Stimulated activated naive CD8-positive, alpha-beta T cell treated with anti-CD3 and anti-CD28 coated beads, Interleukin-15, Interleukin-2, amounts not matched to agents 100 ng/mL and 50 ng/mL, for 24 hours (primary cell): ENCODE data around the gene RALGPS2.

ENCODE experiments used
- H3K27ac Mint-ChIP-seq: one replicate; pipeline ENCODE4 v1.8.0; 2021; ENCODE audit warnings: mild to moderate bottlenecking, mixed read lengths
- H3K27me3 Mint-ChIP-seq: one replicate; pipeline ENCODE4 v1.8.0; 2021; ENCODE audit warnings: mixed read lengths
- H3K36me3 Mint-ChIP-seq: one replicate; pipeline ENCODE4 v1.8.0; 2021; ENCODE audit warnings: low read depth, mixed read lengths
- H3K4me1 Mint-ChIP-seq: one replicate; pipeline ENCODE4 v1.8.0; 2021; ENCODE audit warnings: low read depth, mixed read lengths
- H3K4me3 Mint-ChIP-seq: one replicate; pipeline ENCODE4 v1.8.0; 2021; ENCODE audit warnings: mild to moderate bottlenecking, mixed read lengths
- H3K9me3 Mint-ChIP-seq: one replicate; pipeline ENCODE4 v1.8.0; 2021; ENCODE audit warnings: mixed read lengths

Gene RALGPS2

GRCh38 chr1:178724728-178725465 lies at the start of gene RALGPS2:
Gene RALGPS2 (plus strand): TSS chr1:178725244. CDS start chr1:178776765, 51,521 bp downstream.
- peak within 1 kb of the TSS; percentile 78 for H3K27ac Mint-ChIP-seq
- H3K27me3 Mint-ChIP-seq: peaks cover 5% of the 10 kb centered on the region
- H3K4me3 Mint-ChIP-seq: peak within 1 kb of the TSS; percentile 83
- H3K4me1 Mint-ChIP-seq: peaks cover 34% of the 10 kb centered on the region
- no peaks in the 10 kb centered on the region for H3K9me3 Mint-ChIP-seq
- no peaks in the 10 kb centered on the region for H3K36me3 Mint-ChIP-seq

GRCh38 chr1:178679237-178679636 lies 45.8 kb upstream of the RALGPS2 start:
- H3K27ac Mint-ChIP-seq: no peak overlapping the region
- H3K4me1 Mint-ChIP-seq: peaks cover 5% of the 10 kb centered on the region
- no peak overlapping the region for H3K4me3 Mint-ChIP-seq
- no peaks in the 10 kb centered on the region for H3K9me3 Mint-ChIP-seq
- no peaks in the 10 kb centered on the region for H3K36me3 Mint-ChIP-seq
- peaks cover 4% of the 10 kb centered on the region for H3K27me3 Mint-ChIP-seq

GRCh38 chr1:178682429-178682828 lies 42.6 kb upstream of the RALGPS2 start:
- no peaks in the 10 kb centered on the region for H3K36me3 Mint-ChIP-seq
- H3K9me3 Mint-ChIP-seq: no peaks in the 10 kb centered on the region
- H3K4me1 Mint-ChIP-seq: peaks cover 14% of the 10 kb centered on the region
- H3K27ac Mint-ChIP-seq: no peak overlapping the region
- H3K27me3 Mint-ChIP-seq: peaks cover 4% of the 10 kb centered on the region
- H3K4me3 Mint-ChIP-seq: no peak overlapping the region

- no peaks in the 10 kb centered on the region for H3K36me3 Mint-ChIP-seq
- peaks cover 4% of the 10 kb centered on the region for H3K27me3 Mint-ChIP-seq
- no peaks in the 10 kb centered on the region for H3K9me3 Mint-ChIP-seq
- no peak overlapping the region for H3K4me3 Mint-ChIP-seq
- H3K27ac Mint-ChIP-seq: no peak overlapping the region
- H3K4me1 Mint-ChIP-seq: peaks cover 14% of the 10 kb centered on the region
Measured at GRCh38 chr1:178682886-178683285, 42.2 kb upstream of the RALGPS2 start.

GRCh38 chr1:178683291-178683690 lies 41.8 kb upstream of the RALGPS2 start:
- H3K36me3 Mint-ChIP-seq: no peaks in the 10 kb centered on the region
- H3K27ac Mint-ChIP-seq: no peak overlapping the region
- H3K4me3 Mint-ChIP-seq: no peak overlapping the region
- no peaks in the 10 kb centered on the region for H3K9me3 Mint-ChIP-seq
- peaks cover 4% of the 10 kb centered on the region for H3K27me3 Mint-ChIP-seq
- peaks cover 14% of the 10 kb centered on the region for H3K4me1 Mint-ChIP-seq

GRCh38 chr1:178684111-178684510 lies 40.9 kb upstream of the RALGPS2 start:
- Mint-ChIP-seq H3K4me1 (peaks cover 14% of the 10 kb centered on the region), H3K27me3 (peaks cover 4% of the 10 kb centered on the region), H3K4me3 (no peak overlapping the region), H3K36me3 (no peaks in the 10 kb centered on the region), H3K9me3 (no peaks in the 10 kb centered on the region), H3K27ac (no peak overlapping the region)

GRCh38 chr1:178684542-178685000 lies 40.5 kb upstream of the RALGPS2 start:
- Mint-ChIP-seq H3K27me3 (peaks cover 4% of the 10 kb centered on the region), H3K36me3 (no peaks in the 10 kb centered on the region), H3K27ac (no peak overlapping the region), H3K9me3 (no peaks in the 10 kb centered on the region), H3K4me3 (no peak overlapping the region), H3K4me1 (peaks cover 14% of the 10 kb centered on the region)

GRCh38 chr1:178686407-178686806 lies 38.6 kb upstream of the RALGPS2 start:
- H3K27ac Mint-ChIP-seq: no peak overlapping the region
- no peaks in the 10 kb centered on the region for H3K9me3 Mint-ChIP-seq
- H3K4me3 Mint-ChIP-seq: no peak overlapping the region
- H3K36me3 Mint-ChIP-seq: no peaks in the 10 kb centered on the region
- peaks cover 1% of the 10 kb centered on the region for H3K27me3 Mint-ChIP-seq
- peaks cover 14% of the 10 kb centered on the region for H3K4me1 Mint-ChIP-seq

- Mint-ChIP-seq H3K27ac (no peak overlapping the region), H3K4me3 (no peak overlapping the region), H3K36me3 (no peaks in the 10 kb centered on the region), H3K4me1 (peaks cover 14% of the 10 kb centered on the region), H3K27me3 (no peaks in the 10 kb centered on the region), H3K9me3 (no peaks in the 10 kb centered on the region)
Measured at GRCh38 chr1:178688244-178688643, 36.8 kb upstream of the RALGPS2 start.

GRCh38 chr1:178689769-178690168 lies 35.3 kb upstream of the RALGPS2 start:
- no peaks in the 10 kb centered on the region for H3K9me3 Mint-ChIP-seq
- H3K4me1 Mint-ChIP-seq: peaks cover 4% of the 10 kb centered on the region
- H3K4me3 Mint-ChIP-seq: no peak overlapping the region
- no peaks in the 10 kb centered on the region for H3K36me3 Mint-ChIP-seq
- H3K27me3 Mint-ChIP-seq: no peaks in the 10 kb centered on the region
- H3K27ac Mint-ChIP-seq: no peak overlapping the region

GRCh38 chr1:178690496-178690895 lies 34.5 kb upstream of the RALGPS2 start:
- H3K9me3 Mint-ChIP-seq: no peaks in the 10 kb centered on the region
- no peaks in the 10 kb centered on the region for H3K27me3 Mint-ChIP-seq
- H3K4me3 Mint-ChIP-seq: no peak overlapping the region
- H3K36me3 Mint-ChIP-seq: no peaks in the 10 kb centered on the region
- H3K27ac Mint-ChIP-seq: no peak overlapping the region
- H3K4me1 Mint-ChIP-seq: no peaks in the 10 kb centered on the region

GRCh38 chr1:178692564-178693327 lies 32.3 kb upstream of the RALGPS2 start:
- Mint-ChIP-seq H3K4me1 (no peaks in the 10 kb centered on the region), H3K27ac (no peak overlapping the region), H3K9me3 (no peaks in the 10 kb centered on the region), H3K36me3 (no peaks in the 10 kb centered on the region), H3K27me3 (no peaks in the 10 kb centered on the region), H3K4me3 (no peak overlapping the region)

- H3K27ac Mint-ChIP-seq: no peak overlapping the region
- H3K4me3 Mint-ChIP-seq: no peak overlapping the region
- H3K9me3 Mint-ChIP-seq: no peaks in the 10 kb centered on the region
- no peaks in the 10 kb centered on the region for H3K4me1 Mint-ChIP-seq
- no peaks in the 10 kb centered on the region for H3K36me3 Mint-ChIP-seq
- H3K27me3 Mint-ChIP-seq: no peaks in the 10 kb centered on the region
Measured at GRCh38 chr1:178693366-178693765, 31.7 kb upstream of the RALGPS2 start.

- H3K4me3 Mint-ChIP-seq: no peak overlapping the region
- no peaks in the 10 kb centered on the region for H3K4me1 Mint-ChIP-seq
- H3K27ac Mint-ChIP-seq: no peak overlapping the region
- H3K27me3 Mint-ChIP-seq: peaks cover 3% of the 10 kb centered on the region
- H3K36me3 Mint-ChIP-seq: no peaks in the 10 kb centered on the region
- H3K9me3 Mint-ChIP-seq: no peaks in the 10 kb centered on the region
Measured at GRCh38 chr1:178694923-178695525, 30.0 kb upstream of the RALGPS2 start.

- peaks cover 6% of the 10 kb centered on the region for H3K4me1 Mint-ChIP-seq
- no peaks in the 10 kb centered on the region for H3K9me3 Mint-ChIP-seq
- H3K27me3 Mint-ChIP-seq: peaks cover 17% of the 10 kb centered on the region
- H3K36me3 Mint-ChIP-seq: no peaks in the 10 kb centered on the region
- H3K27ac Mint-ChIP-seq: no peak overlapping the region
- no peak overlapping the region for H3K4me3 Mint-ChIP-seq
Measured at GRCh38 chr1:178702146-178702545, 22.9 kb upstream of the RALGPS2 start.
